AG04449 (cell line): ENCODE measurements around the gene AMPH.

Experiments used
- CTCF ChIA-PET: fragments of 350-600 bp; formaldehyde crosslinking; extraction: SDS; loops from one replicate; lab custom pipeline; 2021; ENCODE audit warnings: antibody characterized with exemption; lab: Yijun Ruan, JAX
- POLR2A ChIA-PET: fragments of 400-600, 350-600 bp; formaldehyde crosslinking; extraction: SDS; loops from one replicate; lab custom pipeline; 2020; ENCODE audit warnings: antibody characterized with exemption, inconsistent platforms; lab: Yijun Ruan, JAX
- DNase-seq: peaks from one replicate; pipeline ENCODE4 v3.0.0-alpha.2; 2010; ENCODE audit warnings: low read depth, low spot score
- H3K4me3 ChIP-seq: 2 replicates; pipeline ENCODE4 v1.5.1; 2011; ENCODE audit warnings: low read depth, mild to moderate bottlenecking, control low read depth, low read length
- CTCF ChIP-seq: IDR thresholded peaks from one replicate; pipeline ENCODE4 v1.5.1; 2011; ENCODE audit warnings: mild to moderate bottlenecking, moderate library complexity, low read length, control low read depth, inconsistent platforms; ENCODE audit not compliant: insufficient read depth; ENCODE audit errors: missing control alignments

AMPH gene

GRCh38 chr7:38630720-38631673, at the start of gene AMPH:
Gene AMPH, minus strand, starts transcription at chr7:38631373. Its CDS starts 22 bp downstream, at chr7:38631351.
- TF ChIP-seq CTCF, result no peak
- DNase-seq, result no peak
- POLR2A ChIA-PET, result interaction anchor here (0.6 to 1.0 kb wide), 3 partner anchors 14 to 51 kb away, joined by 3 read pairs; no protein-coding TSS in a partner anchor
- CTCF ChIA-PET, result interaction anchor here (1.0 to 2.0 kb wide), 5 partner anchors 28 to 256 kb away, joined by 3 to 16 read pairs (median 7); no protein-coding TSS in a partner anchor
- peak within 1 kb of the TSS; percentile 63 for H3K4me3 ChIP-seq

- ChIA-PET CTCF (interaction anchor here (1.5 to 2.6 kb wide), 2 partner anchors 19 to 311 kb away, joined by 5 to 10 read pairs; no protein-coding TSS in a partner anchor), POLR2A (no interaction called here)
- no peak overlapping the region for H3K4me3 ChIP-seq
- no peak for DNase-seq
- TF ChIP-seq CTCF, result no peak
Observed at GRCh38 chr7:38679419-38679818, 48.2 kb upstream of the AMPH start.

- H3K4me3 ChIP-seq, result no peak overlapping the region
- DNase-seq, result no peak
- CTCF ChIA-PET, result interaction anchor here (1.0 to 2.6 kb wide), 3 partner anchors 19 to 310 kb away, joined by 4 to 10 read pairs (median 5); no protein-coding TSS in a partner anchor
- POLR2A ChIA-PET, result no interaction called here
- TF ChIP-seq CTCF, result no peak
Observed at GRCh38 chr7:38678698-38679054, 47.5 kb upstream of the AMPH start.

- DNase-seq, result no peak
- ChIA-PET POLR2A (no interaction called here), CTCF (interaction anchor here (1.0 to 2.6 kb wide), 3 partner anchors 18 to 310 kb away, joined by 4 to 10 read pairs (median 5); no protein-coding TSS in a partner anchor)
- no peak for TF ChIP-seq CTCF
- H3K4me3 ChIP-seq, result no peak overlapping the region
Observed at GRCh38 chr7:38677981-38678697, 47.0 kb upstream of the AMPH start.

GRCh38 chr7:38675494-38676106, 44.4 kb upstream of the AMPH start:
- no peak for TF ChIP-seq CTCF
- no peak for DNase-seq
- H3K4me3 ChIP-seq, result no peak overlapping the region
- ChIA-PET POLR2A (no interaction called here), CTCF (interaction anchor here (1.3 kb wide), 1 partner anchor 15 kb away, joined by 3 read pairs; no protein-coding TSS in a partner anchor)
